ENCODE measurements around the gene FBXO10. TPM values are rescaled to one million over a fixed set of nuclear protein-coding genes. Genes with fewer than 3 reads are reported as not detected.

FBXO10 gene, protein sequence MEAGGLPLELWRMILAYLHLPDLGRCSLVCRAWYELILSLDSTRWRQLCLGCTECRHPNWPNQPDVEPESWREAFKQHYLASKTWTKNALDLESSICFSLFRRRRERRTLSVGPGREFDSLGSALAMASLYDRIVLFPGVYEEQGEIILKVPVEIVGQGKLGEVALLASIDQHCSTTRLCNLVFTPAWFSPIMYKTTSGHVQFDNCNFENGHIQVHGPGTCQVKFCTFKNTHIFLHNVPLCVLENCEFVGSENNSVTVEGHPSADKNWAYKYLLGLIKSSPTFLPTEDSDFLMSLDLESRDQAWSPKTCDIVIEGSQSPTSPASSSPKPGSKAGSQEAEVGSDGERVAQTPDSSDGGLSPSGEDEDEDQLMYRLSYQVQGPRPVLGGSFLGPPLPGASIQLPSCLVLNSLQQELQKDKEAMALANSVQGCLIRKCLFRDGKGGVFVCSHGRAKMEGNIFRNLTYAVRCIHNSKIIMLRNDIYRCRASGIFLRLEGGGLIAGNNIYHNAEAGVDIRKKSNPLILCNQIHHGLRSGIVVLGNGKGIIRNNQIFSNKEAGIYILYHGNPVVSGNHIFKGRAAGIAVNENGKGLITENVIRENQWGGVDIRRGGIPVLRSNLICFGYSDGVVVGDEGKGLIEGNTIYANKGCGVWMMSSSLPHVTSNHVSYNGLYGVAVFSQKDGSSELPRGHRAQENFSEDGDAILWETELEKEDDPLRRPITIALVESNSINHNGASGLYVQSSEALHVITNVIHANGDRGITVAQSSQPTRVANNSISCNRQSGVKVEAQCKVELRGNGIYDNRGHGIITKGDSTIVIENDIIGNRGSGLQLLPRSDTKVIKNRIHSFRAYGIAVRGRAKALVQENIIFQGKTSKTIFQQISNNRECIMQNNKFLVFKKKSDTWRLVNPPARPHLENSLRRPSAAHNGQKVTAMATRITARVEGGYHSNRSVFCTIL
- total RNA-seq: 7.6 and 8.6 TPM in 2 replicates

DNA sequence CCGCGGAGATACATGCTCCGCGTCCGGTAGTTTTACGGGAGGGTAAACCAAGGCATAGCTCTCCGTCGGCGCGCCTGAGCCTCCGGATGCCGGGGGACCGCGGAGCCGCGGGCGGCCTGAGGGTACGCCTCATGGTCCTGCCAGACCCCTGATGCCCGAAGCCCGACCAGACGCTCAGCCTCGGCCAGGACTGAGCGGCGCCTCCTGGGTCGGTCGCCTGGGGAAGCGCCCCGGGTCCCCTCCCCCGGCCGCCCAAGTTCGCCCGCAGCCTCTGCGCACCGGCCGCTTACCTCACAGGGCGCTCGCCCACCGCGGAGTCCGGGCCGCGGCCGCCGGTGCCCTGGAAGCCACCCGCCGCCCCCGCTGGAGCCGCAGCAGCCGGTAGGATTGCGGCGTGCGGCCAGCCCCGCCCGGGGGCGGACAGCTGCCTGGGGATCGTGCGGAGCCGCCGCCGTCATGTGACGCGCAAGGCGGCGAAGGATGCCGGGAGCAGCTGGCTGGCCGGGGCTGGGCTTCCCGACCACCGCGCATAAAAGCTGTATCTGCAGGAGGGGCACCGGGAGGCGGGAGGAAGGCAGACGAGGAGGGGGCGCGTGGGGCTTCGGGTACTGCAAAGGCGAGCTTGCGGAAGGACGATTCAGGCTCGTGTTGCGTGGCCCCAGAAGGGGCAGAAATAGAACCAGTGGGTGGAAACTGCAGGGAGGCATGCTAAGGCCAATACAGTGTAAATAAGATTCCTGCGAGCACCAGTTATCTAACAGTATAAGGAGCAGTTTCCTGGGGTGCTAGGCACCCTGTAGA is at the start of gene FBXO10:
FBXO10 (minus strand) TSS at position 460 of the 801 bp plus-strand sequence. CDS start 34,612 bp downstream, outside the sequence.

DNA sequence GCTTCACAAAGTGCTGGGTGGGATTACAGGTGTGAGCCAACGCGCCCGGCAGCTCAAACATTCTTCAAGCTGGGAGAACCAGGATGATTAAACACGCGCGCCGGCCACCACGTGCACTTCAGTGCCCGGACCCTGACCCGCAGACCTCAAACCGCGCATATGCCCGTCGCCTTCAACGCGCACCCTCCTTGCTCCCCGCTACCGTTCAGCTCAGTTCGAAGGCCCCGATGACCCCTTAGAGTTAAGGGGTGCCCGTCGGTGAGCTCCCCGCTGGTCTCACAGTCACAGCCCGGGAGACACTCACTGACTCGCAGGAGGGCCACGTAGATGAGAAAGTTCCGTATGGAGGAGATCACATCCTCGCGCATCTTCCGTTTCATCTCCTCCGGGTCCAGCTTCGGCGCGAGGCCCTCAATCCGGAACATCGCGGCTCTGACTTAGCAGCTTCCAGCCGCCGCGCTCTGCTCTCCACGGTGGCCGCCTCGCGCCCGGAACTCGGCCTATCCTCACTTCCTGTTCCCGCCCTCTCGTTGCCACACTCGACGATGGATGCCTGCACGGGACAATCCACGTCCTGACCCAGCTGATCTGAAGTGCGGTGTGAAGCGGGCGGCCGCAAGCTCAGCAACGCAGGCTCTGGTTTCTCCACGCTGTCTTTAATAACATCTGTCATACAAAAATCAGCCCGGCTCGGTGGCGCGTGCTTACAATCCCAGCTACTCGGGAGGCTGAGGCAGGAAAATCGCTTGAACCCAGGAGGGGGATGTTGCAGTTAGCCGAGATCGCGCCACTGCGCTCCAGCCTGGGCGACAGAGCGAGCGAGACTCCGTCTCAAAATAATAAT is 16.1 kb upstream of the FBXO10 start, which contains the start of gene TOMM5:
TOMM5 (minus strand) TSS at position 490 of the 844 bp plus-strand sequence; CDS start at position 425, 65 bp downstream.

DNA sequence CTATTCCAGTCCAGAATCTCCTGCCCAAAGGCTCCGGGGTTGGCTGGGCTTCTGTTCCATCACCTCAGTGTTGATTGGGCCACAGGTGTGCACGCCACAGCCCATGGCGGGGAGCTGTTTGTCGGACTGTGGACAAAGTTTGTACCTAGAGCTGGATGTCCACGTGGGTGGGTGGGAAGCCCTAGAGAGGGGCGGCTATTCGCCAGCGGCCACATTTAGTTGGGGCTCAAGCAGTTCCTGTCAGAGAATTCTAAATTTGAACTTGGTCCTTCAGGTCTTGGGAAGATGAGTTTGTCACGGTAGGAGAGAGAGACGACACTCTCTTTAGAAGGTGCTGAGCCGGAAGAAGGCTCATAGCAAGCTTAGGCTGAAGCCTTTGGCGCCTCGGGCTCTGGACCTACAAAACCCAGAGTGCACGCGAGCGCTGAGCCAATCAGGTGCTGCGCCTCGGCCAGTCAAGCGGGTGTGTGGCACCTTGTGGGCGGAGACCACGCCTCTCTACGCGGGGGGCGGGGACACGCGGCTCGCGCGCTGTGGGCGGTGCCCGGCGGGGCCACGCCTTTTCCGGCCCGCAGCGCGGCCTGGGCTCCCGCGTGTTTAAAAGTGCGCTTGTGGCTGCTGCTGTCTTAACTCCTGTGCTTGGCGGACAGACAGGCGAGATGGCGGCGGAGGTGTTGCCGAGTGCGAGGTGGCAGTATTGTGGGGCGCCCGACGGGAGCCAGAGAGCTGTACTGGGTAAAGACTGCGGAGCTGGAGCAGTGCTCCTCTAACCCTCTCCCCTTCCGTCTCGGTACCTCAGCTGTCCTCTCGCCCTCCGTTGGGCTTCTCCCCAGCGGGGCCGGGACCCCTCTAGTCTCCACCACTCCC is 90.6 kb downstream of the FBXO10 start, which contains the start of gene POLR1E:
POLR1E (plus strand) TSS at position 560 of the 867 bp plus-strand sequence; CDS start at position 660, 100 bp downstream.

DNA sequence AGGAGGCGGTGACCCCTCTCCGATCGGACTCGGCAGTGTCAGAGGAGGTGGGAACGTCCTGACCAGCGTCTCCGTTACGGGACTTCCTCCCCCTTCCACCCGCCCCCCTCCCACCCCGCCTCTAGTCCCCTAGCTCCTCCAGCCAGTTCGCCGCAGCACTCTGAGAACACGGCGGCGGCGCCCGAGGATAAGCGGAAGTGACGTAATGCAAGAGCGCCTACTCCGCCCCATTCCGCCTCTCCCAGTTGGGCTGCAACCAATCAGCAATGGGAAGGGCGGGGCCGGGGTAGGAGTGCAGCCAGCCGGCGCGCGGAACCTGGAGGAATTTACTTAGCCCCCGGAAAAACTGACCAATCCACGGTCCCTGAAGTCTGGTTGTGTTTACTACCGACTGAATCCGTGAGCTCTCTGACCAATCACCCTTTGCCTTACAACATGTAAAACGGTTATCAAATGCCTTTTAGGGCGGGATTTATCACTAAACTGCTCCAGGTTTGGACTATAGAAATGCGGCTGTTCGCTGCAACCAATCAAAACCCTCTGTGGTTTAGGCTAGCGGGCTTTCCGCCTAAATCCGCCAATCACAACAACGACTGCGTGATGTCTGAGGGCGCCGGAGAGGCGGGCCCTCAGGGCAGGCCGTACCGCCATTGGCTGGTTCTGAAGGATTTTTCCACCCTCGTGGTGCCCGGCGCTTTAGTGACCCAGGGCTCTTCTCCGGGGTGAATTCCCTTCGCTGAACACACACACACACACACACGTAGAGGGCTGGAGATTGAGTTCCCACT is 110.7 kb downstream of the FBXO10 start, which contains the start of gene ZBTB5:
ZBTB5 (minus strand) TSS at position 202 of the 788 bp plus-strand sequence. CDS start 22,899 bp downstream, outside the sequence.

Other genes with a start within 250 kb of the FBXO10 start
- gene GRHPR, start 153.7 kb downstream of the FBXO10 start, total RNA-seq: 167 and 194 TPM in 2 replicates
- gene ZBTB5, start 110.9 kb downstream of the FBXO10 start, total RNA-seq: 20.0 and 24.0 TPM in 2 replicates
- 19.2 and 33.0 TPM in 2 replicates for gene POLR1E, start 90.4 kb downstream of the FBXO10 start, total RNA-seq
- gene TOMM5, start 16.2 kb upstream of the FBXO10 start, total RNA-seq: 78.7 and 78.9 TPM in 2 replicates
- gene FRMPD1, start 74.6 kb upstream of the FBXO10 start, total RNA-seq: not detected in 2 replicates
- gene TRMT10B, start 177.4 kb upstream of the FBXO10 start, total RNA-seq: 1.7 and 7.1 TPM in 2 replicates
- gene EXOSC3, start 208.7 kb upstream of the FBXO10 start, total RNA-seq: 11.4 and 75.8 TPM in 2 replicates
- gene DCAF10, start 224.4 kb upstream of the FBXO10 start, total RNA-seq: 22.8 and 23.6 TPM in 2 replicates